ENCODE measurements around the gene SCNM1. TPM values are rescaled to one million over a fixed set of nuclear protein-coding genes. Genes with fewer than 3 reads are reported as not detected.

SCNM1 gene
- total RNA-seq, 1 donor from 2014 or later: 117 TPM

- H3K9me3 Mint-ChIP-seq: no peaks in the 10 kb centered on the region
- no peak for DNase-seq (ENCODE audit: low spot score)
- intact Hi-C loops (cut with micrococcal nuclease): loop anchor here (5.0 kb wide), 2 partner anchors 169 to 596 kb away; partner anchors contain the start of gene PI4KB
- H3K36me3 Mint-ChIP-seq (ENCODE audit: low read depth): peaks cover 40% of the 10 kb centered on the region
- peak overlapping the region; percentile 99 for H3K27ac Mint-ChIP-seq
- peaks cover 56% of the 10 kb centered on the region for H3K4me1 Mint-ChIP-seq (ENCODE audit: low read depth)
- H3K4me3 Mint-ChIP-seq: peak overlapping the region; percentile 92
- no peaks in the 10 kb centered on the region for H3K27me3 Mint-ChIP-seq (ENCODE audit: insufficient read depth)
Observed at GRCh38 chr1:151158326-151158725, 7.6 kb upstream of the SCNM1 start.

- no peak for DNase-seq (ENCODE audit: low spot score)
- H3K4me3 Mint-ChIP-seq: peak overlapping the region; percentile 92
Observed at GRCh38 chr1:151158751-151159251, 7.1 kb upstream of the SCNM1 start.

GRCh38 chr1:151159373-151159772 lies 6.6 kb upstream of the SCNM1 start:
- peak overlapping the region; percentile 99 for H3K27ac Mint-ChIP-seq
- peak overlapping the region; percentile 60 for H3K4me3 Mint-ChIP-seq
- H3K9me3 Mint-ChIP-seq: no peaks in the 10 kb centered on the region
- H3K27me3 Mint-ChIP-seq (ENCODE audit: insufficient read depth): no peaks in the 10 kb centered on the region
- H3K36me3 Mint-ChIP-seq (ENCODE audit: low read depth): peaks cover 42% of the 10 kb centered on the region
- peaks cover 61% of the 10 kb centered on the region for H3K4me1 Mint-ChIP-seq (ENCODE audit: low read depth)
- intact Hi-C loops (cut with micrococcal nuclease): loop anchor here (5.0 kb wide), 2 partner anchors 168 to 597 kb away; partner anchors contain the start of gene PI4KB
- DNase-seq (ENCODE audit: low spot score): no peak

More at GRCh38 chr1:151158751-151159251, 7.1 kb upstream of the SCNM1 start:
- Mint-ChIP-seq H3K27ac (peak overlapping the region; percentile 99), H3K4me1 (ENCODE audit: low read depth) (peaks cover 56% of the 10 kb centered on the region), H3K9me3 (no peaks in the 10 kb centered on the region), H3K36me3 (ENCODE audit: low read depth) (peaks cover 40% of the 10 kb centered on the region), H3K27me3 (ENCODE audit: insufficient read depth) (no peaks in the 10 kb centered on the region)
- intact Hi-C loops (cut with micrococcal nuclease): loop anchor here (5.0 kb wide), 2 partner anchors 168 to 596 kb away; partner anchors contain the start of gene PI4KB

GRCh38 chr1:151164732-151165280 lies 1.1 kb upstream of the SCNM1 start:
- H3K36me3 Mint-ChIP-seq (ENCODE audit: low read depth): peaks cover 48% of the 10 kb centered on the region
- peak overlapping the region; percentile 97 for H3K27ac Mint-ChIP-seq
- H3K4me3 Mint-ChIP-seq: peak overlapping the region; percentile 95
- peaks cover 55% of the 10 kb centered on the region for H3K4me1 Mint-ChIP-seq (ENCODE audit: low read depth)
- H3K27me3 Mint-ChIP-seq (ENCODE audit: insufficient read depth): peaks cover 2% of the 10 kb centered on the region
- DNase-seq (ENCODE audit: low spot score): no peak
- H3K9me3 Mint-ChIP-seq: no peaks in the 10 kb centered on the region
- intact Hi-C loops (cut with micrococcal nuclease): loop anchor here (1.0 to 5.0 kb wide), 6 partner anchors 8 to 447 kb away; partner anchors contain the start of genes GABPB2, PRUNE1, PSMD4 and SNX27

- intact Hi-C loops (cut with micrococcal nuclease): loop anchor here (1.0 to 5.0 kb wide), 6 partner anchors 8 to 447 kb away; partner anchors contain the start of genes GABPB2, PRUNE1, PSMD4 and SNX27
- H3K4me3 Mint-ChIP-seq: peak overlapping the region; percentile 95
- no peaks in the 10 kb centered on the region for H3K9me3 Mint-ChIP-seq
- peaks cover 45% of the 10 kb centered on the region for H3K36me3 Mint-ChIP-seq (ENCODE audit: low read depth)
- H3K27me3 Mint-ChIP-seq (ENCODE audit: insufficient read depth): peaks cover 2% of the 10 kb centered on the region
- no peak for DNase-seq (ENCODE audit: low spot score)
- H3K4me1 Mint-ChIP-seq (ENCODE audit: low read depth): peaks cover 53% of the 10 kb centered on the region
- H3K27ac Mint-ChIP-seq: peak overlapping the region; percentile 97
Observed at GRCh38 chr1:151165281-151165737, 635 bp upstream of the SCNM1 start.

GRCh38 chr1:151166505-151166956 lies 587 bp downstream of the SCNM1 start:
- Mint-ChIP-seq H3K27ac (peak overlapping the region; percentile 97), H3K4me1 (ENCODE audit: low read depth) (peaks cover 51% of the 10 kb centered on the region), H3K27me3 (ENCODE audit: insufficient read depth) (peaks cover 2% of the 10 kb centered on the region), H3K36me3 (ENCODE audit: low read depth) (peaks cover 42% of the 10 kb centered on the region), H3K9me3 (no peaks in the 10 kb centered on the region), H3K4me3 (peak overlapping the region; percentile 95)
- intact Hi-C loops (cut with micrococcal nuclease): loop anchor here (1.0 to 5.0 kb wide), 3 partner anchors 23 to 446 kb away; partner anchors contain the start of genes PIP5K1A and SNX27
- no peak for DNase-seq (ENCODE audit: low spot score)

- intact Hi-C loops (cut with micrococcal nuclease): loop anchor here (5.0 kb wide), 1 partner anchor 445 kb away; the partner anchor contains the start of gene SNX27
- peak overlapping the region; percentile 97 for H3K27ac Mint-ChIP-seq
- H3K9me3 Mint-ChIP-seq: no peaks in the 10 kb centered on the region
- peaks cover 39% of the 10 kb centered on the region for H3K36me3 Mint-ChIP-seq (ENCODE audit: low read depth)
- H3K4me3 Mint-ChIP-seq: peak overlapping the region; percentile 95
- peaks cover 45% of the 10 kb centered on the region for H3K4me1 Mint-ChIP-seq (ENCODE audit: low read depth)
- H3K27me3 Mint-ChIP-seq (ENCODE audit: insufficient read depth): peaks cover 2% of the 10 kb centered on the region
- DNase-seq (ENCODE audit: low spot score): no peak
Observed at GRCh38 chr1:151167116-151167515, 1.2 kb downstream of the SCNM1 start.

GRCh38 chr1:151171190-151171589 lies 5.2 kb downstream of the SCNM1 start:
- H3K27ac Mint-ChIP-seq: peak overlapping the region; percentile 41
- intact Hi-C loops (cut with micrococcal nuclease): no loop called here
- peaks cover 35% of the 10 kb centered on the region for H3K36me3 Mint-ChIP-seq (ENCODE audit: low read depth)

GRCh38 chr1:151175041-151175741 lies 9.2 kb downstream of the SCNM1 start:
- intact Hi-C loops (cut with micrococcal nuclease): no loop called here
- no peaks in the 10 kb centered on the region for H3K27me3 Mint-ChIP-seq (ENCODE audit: insufficient read depth)
- peaks cover 40% of the 10 kb centered on the region for H3K36me3 Mint-ChIP-seq (ENCODE audit: low read depth)

More at GRCh38 chr1:151171190-151171589, 5.2 kb downstream of the SCNM1 start:
- Mint-ChIP-seq H3K4me3 (no peak overlapping the region), H3K4me1 (ENCODE audit: low read depth) (peaks cover 16% of the 10 kb centered on the region), H3K9me3 (no peaks in the 10 kb centered on the region), H3K27me3 (ENCODE audit: insufficient read depth) (no peaks in the 10 kb centered on the region)
- DNase-seq (ENCODE audit: low spot score): no peak

GRCh38 chr1:151175863-151176262 lies 9.9 kb downstream of the SCNM1 start, which contains the start of gene TMOD4:
Gene TMOD4 (minus strand): TSS chr1:151175981. CDS start chr1:151174875, 1,106 bp downstream.
- Mint-ChIP-seq H3K4me1 (ENCODE audit: low read depth) (peaks cover 3% of the 10 kb centered on the region), H3K36me3 (ENCODE audit: low read depth) (peaks cover 43% of the 10 kb centered on the region), H3K9me3 (no peaks in the 10 kb centered on the region), H3K4me3 (no peak within 1 kb of the TSS), H3K27ac (peak within 1 kb of the TSS; percentile 66), H3K27me3 (ENCODE audit: insufficient read depth) (no peaks in the 10 kb centered on the region)
- no peak for DNase-seq (ENCODE audit: low spot score)
- intact Hi-C loops (cut with micrococcal nuclease): no loop called here

More at GRCh38 chr1:151175041-151175741, 9.2 kb downstream of the SCNM1 start:
- H3K4me3 Mint-ChIP-seq: no peak overlapping the region
- H3K4me1 Mint-ChIP-seq (ENCODE audit: low read depth): no peaks in the 10 kb centered on the region
- no peak for DNase-seq (ENCODE audit: low spot score)
- no peak overlapping the region for H3K27ac Mint-ChIP-seq
- H3K9me3 Mint-ChIP-seq: no peaks in the 10 kb centered on the region

- Mint-ChIP-seq H3K9me3 (no peaks in the 10 kb centered on the region), H3K27ac (peak overlapping the region; percentile 66), H3K27me3 (ENCODE audit: insufficient read depth) (no peaks in the 10 kb centered on the region), H3K36me3 (ENCODE audit: low read depth) (peaks cover 47% of the 10 kb centered on the region), H3K4me3 (no peak overlapping the region), H3K4me1 (ENCODE audit: low read depth) (peaks cover 4% of the 10 kb centered on the region)
- intact Hi-C loops (cut with micrococcal nuclease): no loop called here
- no peak for DNase-seq (ENCODE audit: low spot score)
Observed at GRCh38 chr1:151176514-151177045, 10.6 kb downstream of the SCNM1 start.

GRCh38 chr1:151184211-151184610 lies 18.3 kb downstream of the SCNM1 start:
- Mint-ChIP-seq H3K9me3 (no peaks in the 10 kb centered on the region), H3K27ac (no peak overlapping the region), H3K36me3 (ENCODE audit: low read depth) (peaks cover 42% of the 10 kb centered on the region), H3K4me1 (ENCODE audit: low read depth) (peaks cover 28% of the 10 kb centered on the region), H3K4me3 (no peak overlapping the region), H3K27me3 (ENCODE audit: insufficient read depth) (no peaks in the 10 kb centered on the region)
- intact Hi-C loops (cut with micrococcal nuclease): no loop called here
- no peak for DNase-seq (ENCODE audit: low spot score)
